Loucy (cell line): ENCODE results near the gene HOXD12.

Source experiments
- H2AFZ ChIP-seq: fragments of 200-600 bp; sonication (generic); 2 replicates; pipeline ENCODE4 v1.6.0; 2016; ENCODE audit warnings: antibody characterized with exemption, mild to moderate bottlenecking, low read length, moderate library complexity
- H3F3A ChIP-seq: fragments of 200-600 bp; 2 replicates; pipeline ENCODE4 v1.6.0; 2016; ENCODE audit warnings: antibody characterized with exemption, low read depth, mild to moderate bottlenecking
- H3K27me3 ChIP-seq: fragments of 200-600 bp; sonication (generic); 2 replicates; pipeline ENCODE4 v1.6.1; 2014; ENCODE audit warnings: low read length, mild to moderate bottlenecking; ENCODE audit not compliant: insufficient read depth, poor library complexity, severe bottlenecking
- H3K36me3 ChIP-seq: fragments of 200-600 bp; sonication (generic); 2 replicates; pipeline ENCODE4 v1.6.1; 2016; ENCODE audit warnings: low read length; ENCODE audit not compliant: insufficient read depth
- H3K4me1 ChIP-seq: fragments of 200-600 bp; sonication (generic); 2 replicates; pipeline ENCODE4 v1.5.1; 2014; ENCODE audit warnings: low read length, mild to moderate bottlenecking; ENCODE audit not compliant: insufficient read depth, poor library complexity, severe bottlenecking
- H3K4me2 ChIP-seq: fragments of 200-600 bp; sonication (generic); 2 replicates; pipeline ENCODE4 v1.6.0; 2014; ENCODE audit warnings: antibody characterized with exemption, low read length, low read depth, mild to moderate bottlenecking; ENCODE audit not compliant: poor library complexity, severe bottlenecking
- H3K4me3 ChIP-seq: fragments of 200-600 bp; sonication (generic); 2 replicates; pipeline ENCODE4 v1.5.1; 2014; ENCODE audit warnings: low read length, mild to moderate bottlenecking, mixed read lengths; ENCODE audit not compliant: poor library complexity, severe bottlenecking
- H3K79me2 ChIP-seq: fragments of 200-600 bp; sonication (generic); 2 replicates; pipeline ENCODE4 v1.6.1; 2014; ENCODE audit warnings: low read length; ENCODE audit not compliant: insufficient read depth
- H3K9ac ChIP-seq: fragments of 200-600 bp; sonication (generic); 2 replicates; pipeline ENCODE4 v1.6.0; 2014; ENCODE audit warnings: mild to moderate bottlenecking, low read depth, low read length, moderate library complexity; ENCODE audit not compliant: poor library complexity, severe bottlenecking
- H3K9me2 ChIP-seq: fragments of 200-600 bp; sonication (generic); replicated peaks from 2 replicates; pipeline ENCODE4 v1.6.1; 2016; ENCODE audit warnings: low read depth, low read length, mixed read lengths
- H3K9me3 ChIP-seq: fragments of 200-600 bp; sonication (generic); 2 replicates; pipeline ENCODE4 v1.6.1; 2014; ENCODE audit warnings: mild to moderate bottlenecking, antibody characterized with exemption, low read length, low read depth; ENCODE audit not compliant: insufficient read depth
- H4K20me1 ChIP-seq: fragments of 200-600 bp; sonication (generic); 2 replicates; pipeline ENCODE4 v1.6.0; 2014; ENCODE audit warnings: antibody characterized with exemption, low read length, mild to moderate bottlenecking; ENCODE audit not compliant: insufficient read depth, poor library complexity, severe bottlenecking
- CTCF ChIP-seq: fragments of 200-600 bp; sonication (generic); conservative IDR thresholded peaks from 2 replicates; pipeline ENCODE4 v1.5.1; 2014; ENCODE audit warnings: mild to moderate bottlenecking, antibody characterized with exemption, low read length
- EZH2phosphoT487 ChIP-seq: fragments of 200-600 bp; IDR thresholded peaks from 2 replicates; pipeline ENCODE4 v1.6.1; 2018; ENCODE audit warnings: antibody characterized with exemption, mild to moderate bottlenecking, moderate library complexity, borderline replicate concordance

The HOXD12 gene

GRCh38 chr2:176136374-176137251, 37.0 kb downstream of the HOXD12 start:
- H2AFZ ChIP-seq, result no peak overlapping the region
- no peaks in the 10 kb centered on the region for H3F3A ChIP-seq
- H3K4me3 ChIP-seq, result no peak overlapping the region
- no peak for TF ChIP-seq CTCF
- TF ChIP-seq EZH2phosphoT487, result no peak
- no peaks in the 10 kb centered on the region for H4K20me1 ChIP-seq
- H3K4me2 ChIP-seq, result no peak overlapping the region
- H3K9me2 ChIP-seq, result no peaks in the 10 kb centered on the region
- H3K36me3 ChIP-seq, result no peaks in the 10 kb centered on the region
- H3K9ac ChIP-seq, result no peak overlapping the region
- no peaks in the 10 kb centered on the region for H3K9me3 ChIP-seq
- no peaks in the 10 kb centered on the region for H3K79me2 ChIP-seq
- H3K4me1 ChIP-seq, result peaks cover 12% of the 10 kb centered on the region
- H3K27me3 ChIP-seq, result no peaks in the 10 kb centered on the region

- Histone ChIP-seq H3K4me1 (peaks cover 12% of the 10 kb centered on the region), H3K4me3 (no peak overlapping the region), H3K27me3 (no peaks in the 10 kb centered on the region), H4K20me1 (no peaks in the 10 kb centered on the region), H3K9me3 (no peaks in the 10 kb centered on the region), H2AFZ (no peak overlapping the region), H3F3A (no peaks in the 10 kb centered on the region), H3K79me2 (no peaks in the 10 kb centered on the region), H3K36me3 (no peaks in the 10 kb centered on the region), H3K9me2 (no peaks in the 10 kb centered on the region), H3K4me2 (no peak overlapping the region), H3K9ac (no peak overlapping the region)
- TF ChIP-seq CTCF, result no peak
- TF ChIP-seq EZH2phosphoT487, result no peak
Measured at GRCh38 chr2:176137252-176137580, 37.6 kb downstream of the HOXD12 start.

GRCh38 chr2:176137906-176138305, 38.3 kb downstream of the HOXD12 start:
- H3K9ac ChIP-seq, result no peak overlapping the region
- H4K20me1 ChIP-seq, result no peaks in the 10 kb centered on the region
- H3K27me3 ChIP-seq, result no peaks in the 10 kb centered on the region
- TF ChIP-seq EZH2phosphoT487, result no peak
- TF ChIP-seq CTCF, result no peak
- no peak overlapping the region for H3K4me3 ChIP-seq
- H2AFZ ChIP-seq, result no peak overlapping the region
- no peaks in the 10 kb centered on the region for H3K79me2 ChIP-seq
- H3K4me2 ChIP-seq, result no peak overlapping the region
- H3K9me3 ChIP-seq, result no peaks in the 10 kb centered on the region
- no peaks in the 10 kb centered on the region for H3K36me3 ChIP-seq
- H3F3A ChIP-seq, result no peaks in the 10 kb centered on the region
- H3K9me2 ChIP-seq, result no peaks in the 10 kb centered on the region
- H3K4me1 ChIP-seq, result peaks cover 12% of the 10 kb centered on the region
